ENCODE results near the gene WNT5A.
"Not testable (repeated sequence)": the region's sequence is repeated elsewhere in the genome, so short reads cannot be mapped to it uniquely, and the experiment has no call there.

The WNT5A gene

DNA sequence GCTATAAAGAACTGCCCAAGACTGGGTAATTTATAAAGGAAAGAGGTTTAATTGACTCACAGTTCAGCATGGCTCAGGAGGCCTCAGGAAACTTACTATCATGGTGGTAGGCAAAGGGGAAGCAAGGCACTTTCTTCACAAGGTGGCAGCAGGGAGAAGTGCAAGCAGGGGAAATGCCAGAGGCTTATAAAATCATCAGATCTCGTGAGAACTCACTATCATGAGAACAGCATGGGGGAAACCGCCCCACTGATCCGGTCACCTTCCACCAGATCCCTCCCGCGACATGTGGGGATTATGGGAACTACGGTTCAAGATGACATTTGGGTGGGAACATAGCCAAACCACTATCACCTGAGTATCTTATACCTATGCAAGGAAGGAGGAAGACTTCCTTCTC lies 18.0 kb upstream of the WNT5A start:
- not testable (repeated sequence) for DNase-seq

DNA sequence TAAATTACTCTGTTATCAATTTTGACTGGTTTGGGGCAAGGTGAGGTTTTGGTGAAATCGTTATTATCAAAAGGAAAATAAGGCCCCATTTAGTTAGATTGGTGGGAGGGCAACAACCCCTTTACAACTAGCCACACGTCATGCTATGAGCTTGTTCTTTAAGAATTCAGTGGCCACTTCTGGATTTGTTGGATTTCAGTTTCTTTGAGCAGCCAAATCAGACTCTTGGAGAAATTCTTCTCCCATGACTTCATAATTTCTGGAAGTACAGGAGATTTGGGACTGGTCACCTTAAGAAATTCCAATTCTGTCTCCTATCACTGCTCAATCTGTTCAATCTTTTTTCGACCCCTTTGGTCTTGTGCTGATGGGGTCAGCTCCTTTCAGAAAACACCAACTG lies 14.8 kb upstream of the WNT5A start:
- no peak for DNase-seq

DNA sequence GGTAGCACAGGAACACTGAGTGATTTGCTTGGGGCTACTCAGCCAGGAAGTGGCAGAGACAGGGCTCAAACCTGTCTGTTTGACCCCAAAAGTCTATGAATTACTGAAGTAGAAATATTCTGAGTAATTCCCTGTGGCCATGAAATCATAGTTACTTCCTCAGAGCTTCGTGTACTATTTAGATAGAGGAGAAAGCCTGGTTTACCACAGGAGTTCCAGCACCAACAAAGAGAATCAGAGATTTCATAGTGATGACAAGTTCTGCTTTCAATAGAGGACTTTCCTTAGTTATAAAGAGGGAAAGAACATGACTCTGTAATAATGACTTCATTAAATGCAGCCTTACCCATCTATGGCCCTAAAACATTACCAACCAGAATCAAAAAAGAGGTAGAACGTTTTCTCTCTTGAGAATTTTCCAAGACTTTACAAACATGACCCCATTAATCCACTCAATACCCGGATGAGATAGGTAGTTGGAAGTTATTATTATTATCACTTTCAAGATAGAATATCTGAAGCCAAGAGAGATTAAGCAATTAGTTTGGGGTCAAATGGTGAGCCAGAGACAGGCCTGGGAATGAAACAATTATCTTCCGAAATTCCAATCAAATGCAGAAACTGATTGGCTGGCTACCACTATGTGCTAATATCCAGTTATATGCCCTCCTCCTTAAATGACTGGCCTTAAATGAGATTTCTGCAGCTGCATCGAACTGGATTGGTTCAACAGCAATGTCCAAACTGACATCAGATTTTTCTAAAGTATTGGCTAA lies 13.6 kb upstream of the WNT5A start:
- no peak for DNase-seq

DNA sequence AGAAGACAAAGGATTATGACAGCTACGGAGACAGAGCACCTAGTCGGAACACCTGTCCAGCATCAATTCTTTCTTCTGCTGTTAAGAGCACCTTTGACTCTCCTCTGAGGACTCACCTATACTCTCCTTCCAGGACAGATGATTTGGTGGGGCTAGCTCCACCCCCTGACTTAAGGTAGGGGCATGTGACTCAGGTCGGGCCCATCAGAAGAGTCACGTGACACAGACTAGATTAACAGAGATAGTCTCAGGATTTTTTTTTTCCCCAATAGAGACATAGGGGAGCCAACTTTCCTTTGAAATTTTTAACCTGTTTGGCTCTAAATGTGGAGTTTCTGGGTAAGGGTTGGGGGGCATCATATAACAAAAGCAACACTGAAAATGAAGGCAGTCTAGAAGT lies 11.4 kb upstream of the WNT5A start:
- no peak for DNase-seq

DNA sequence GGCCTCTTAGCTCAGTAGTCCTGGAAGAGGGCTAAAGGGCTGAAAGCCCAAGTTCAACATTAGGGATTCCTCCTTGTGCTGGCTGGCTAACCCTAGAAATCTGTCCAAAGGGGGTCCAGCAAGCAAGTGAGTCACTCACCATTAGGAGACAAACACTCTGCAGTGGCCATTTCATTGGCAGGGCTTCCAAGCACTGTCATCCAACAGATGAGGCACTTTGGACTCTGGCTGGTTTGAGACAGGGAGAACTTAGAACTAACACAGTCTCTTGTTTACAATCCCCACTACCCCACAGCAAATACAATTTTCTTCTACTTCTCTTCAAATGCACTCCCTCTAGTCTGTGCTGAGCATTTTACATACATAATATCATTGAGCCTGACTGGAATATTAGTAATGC lies 10.1 kb upstream of the WNT5A start:
- no peak for DNase-seq

DNA sequence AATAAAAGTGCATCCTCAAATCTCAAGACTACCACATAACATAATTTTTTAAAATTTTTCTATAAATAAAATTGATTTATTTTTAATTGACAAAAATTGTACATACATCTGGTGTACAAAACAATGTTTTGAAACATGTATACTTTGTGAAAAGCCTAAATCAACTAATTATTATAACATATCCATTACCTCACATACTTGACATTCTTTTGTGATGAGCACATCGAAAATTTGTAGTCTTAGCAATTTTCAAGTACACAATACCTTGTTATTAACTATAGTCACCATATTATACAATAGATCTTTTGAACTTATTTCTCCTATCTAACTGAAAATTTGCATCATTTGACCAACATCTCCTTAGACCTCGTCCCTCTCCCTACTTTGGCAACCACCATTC lies 7.9 kb upstream of the WNT5A start:
- DNase-seq: no peak

DNA sequence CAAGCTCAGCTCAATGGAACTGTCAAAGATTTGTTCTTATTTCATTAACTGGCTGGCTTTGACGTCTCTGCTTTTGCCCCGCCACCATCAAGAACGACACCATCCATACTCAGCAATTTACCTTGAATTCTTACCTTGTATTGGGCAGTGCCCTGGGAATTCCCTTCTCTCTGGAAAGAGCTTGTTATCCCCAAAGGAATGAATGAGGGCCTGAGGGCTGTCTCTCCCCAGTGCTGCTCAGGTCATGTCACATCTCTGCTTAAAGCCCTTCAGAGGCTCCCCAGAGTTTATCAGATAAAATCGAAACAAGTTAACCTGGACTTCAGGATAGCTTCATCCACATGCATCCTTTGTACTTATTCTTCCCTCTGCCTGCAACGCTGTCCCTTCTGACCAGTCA lies 5.9 kb upstream of the WNT5A start:
- no peak for DNase-seq

DNA sequence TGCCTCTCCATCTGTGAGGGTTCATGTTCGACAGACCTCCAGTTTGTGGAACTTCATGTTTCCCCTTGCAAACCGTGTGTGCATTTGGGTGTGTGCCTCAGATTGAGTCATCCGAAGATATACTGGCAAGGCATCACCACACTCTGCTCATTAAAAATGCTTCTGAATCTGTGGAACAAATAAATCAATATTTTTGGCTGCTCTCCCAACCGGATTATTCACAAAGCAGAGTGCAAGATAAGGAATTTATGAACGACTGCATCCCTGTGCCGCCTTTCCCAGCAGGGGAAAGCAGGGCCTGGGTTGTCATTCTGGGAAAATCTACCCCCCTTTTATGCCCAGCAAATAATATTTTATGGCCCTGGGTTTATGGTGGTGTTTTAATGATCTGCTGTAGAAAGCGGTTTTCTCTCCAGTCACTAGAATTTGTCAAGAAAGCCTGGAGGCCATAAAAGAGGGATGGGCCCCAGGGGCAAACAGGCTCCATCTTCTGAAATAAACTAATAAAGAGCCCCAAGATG lies 4.2 kb upstream of the WNT5A start:
- DNase-seq: no peak

DNA sequence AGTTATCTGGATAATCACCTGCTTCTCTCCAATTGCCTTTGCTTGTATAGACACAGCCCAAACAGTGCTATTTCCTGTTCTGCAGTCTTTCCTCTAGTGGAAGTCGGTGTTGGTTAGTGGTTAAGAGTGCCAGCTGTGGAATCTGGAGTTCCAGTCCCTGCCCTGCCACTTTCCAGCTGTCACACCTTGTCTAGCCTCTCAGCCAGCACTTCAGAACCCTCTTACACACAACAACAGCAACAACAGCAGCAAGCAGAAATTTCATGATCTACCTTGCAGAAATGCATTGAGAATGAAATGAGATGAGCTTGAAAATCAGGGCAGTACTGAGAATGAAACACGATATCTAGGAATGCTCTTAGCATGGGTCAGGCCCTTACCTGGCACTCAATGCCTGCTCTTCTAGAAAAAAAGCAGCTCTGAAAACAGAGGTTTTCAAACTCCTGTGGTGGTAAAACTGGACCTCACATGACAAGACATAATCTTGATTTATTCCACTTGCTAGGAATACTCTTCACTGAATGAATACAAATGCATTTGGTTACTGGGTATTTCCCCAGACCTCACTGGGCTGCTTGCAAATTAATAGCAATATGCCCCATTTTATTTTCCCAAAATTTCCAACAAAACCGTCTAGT lies 3.3 kb upstream of the WNT5A start:
- DNase-seq: no peak

DNA sequence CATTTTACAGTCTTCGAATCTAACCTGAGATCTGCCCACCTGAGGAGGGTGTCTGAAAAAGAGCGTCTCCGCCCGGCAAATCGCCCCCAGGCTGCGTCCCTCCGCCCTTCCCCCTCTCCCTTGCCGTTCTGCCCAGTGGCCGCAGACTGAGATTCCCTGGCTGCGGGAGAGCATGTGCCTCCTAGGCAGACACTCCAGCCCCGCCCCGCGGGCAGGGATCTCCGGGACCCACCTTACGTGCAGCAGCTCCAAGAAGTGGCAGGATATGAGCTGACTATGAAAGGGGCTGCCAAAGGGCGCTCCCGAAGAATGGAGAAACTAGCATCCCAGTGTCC lies 2.7 kb upstream of the WNT5A start:
- no peak for DNase-seq

DNA sequence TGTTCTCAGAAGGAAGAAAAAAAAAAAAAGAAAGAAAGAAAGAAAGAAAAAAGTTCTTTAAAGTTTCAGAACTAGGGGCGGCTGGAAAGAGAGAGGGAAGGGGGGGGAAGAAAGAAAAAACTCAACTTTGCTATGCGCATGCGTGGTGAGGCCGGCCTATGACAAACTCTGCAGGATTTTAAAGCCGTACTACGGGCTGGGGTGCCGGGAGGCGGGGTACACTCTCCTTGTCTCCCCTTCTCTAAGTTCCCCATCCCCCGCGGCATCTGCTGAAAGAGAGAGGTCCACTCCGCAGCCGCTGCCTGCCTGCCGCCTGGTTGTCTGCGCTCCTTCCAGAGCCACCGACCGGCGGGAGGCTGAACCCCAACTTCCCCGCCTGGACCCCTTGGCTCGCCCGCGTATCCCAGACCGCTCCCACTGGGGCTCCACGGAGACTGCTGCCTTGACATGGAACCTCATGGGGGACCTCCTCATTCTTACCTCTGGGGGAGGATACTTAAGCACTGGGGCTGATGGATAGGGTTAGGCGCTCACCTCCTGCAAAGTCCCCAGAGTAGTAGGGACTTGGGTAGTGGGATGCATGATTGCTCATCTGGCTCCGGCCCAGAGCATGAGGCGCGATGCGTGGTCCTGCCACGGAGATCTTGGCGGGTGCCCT lies 1.4 kb upstream of the WNT5A start:
- DNase-seq: peak in 1 of 2 donors; percentile 19

DNA sequence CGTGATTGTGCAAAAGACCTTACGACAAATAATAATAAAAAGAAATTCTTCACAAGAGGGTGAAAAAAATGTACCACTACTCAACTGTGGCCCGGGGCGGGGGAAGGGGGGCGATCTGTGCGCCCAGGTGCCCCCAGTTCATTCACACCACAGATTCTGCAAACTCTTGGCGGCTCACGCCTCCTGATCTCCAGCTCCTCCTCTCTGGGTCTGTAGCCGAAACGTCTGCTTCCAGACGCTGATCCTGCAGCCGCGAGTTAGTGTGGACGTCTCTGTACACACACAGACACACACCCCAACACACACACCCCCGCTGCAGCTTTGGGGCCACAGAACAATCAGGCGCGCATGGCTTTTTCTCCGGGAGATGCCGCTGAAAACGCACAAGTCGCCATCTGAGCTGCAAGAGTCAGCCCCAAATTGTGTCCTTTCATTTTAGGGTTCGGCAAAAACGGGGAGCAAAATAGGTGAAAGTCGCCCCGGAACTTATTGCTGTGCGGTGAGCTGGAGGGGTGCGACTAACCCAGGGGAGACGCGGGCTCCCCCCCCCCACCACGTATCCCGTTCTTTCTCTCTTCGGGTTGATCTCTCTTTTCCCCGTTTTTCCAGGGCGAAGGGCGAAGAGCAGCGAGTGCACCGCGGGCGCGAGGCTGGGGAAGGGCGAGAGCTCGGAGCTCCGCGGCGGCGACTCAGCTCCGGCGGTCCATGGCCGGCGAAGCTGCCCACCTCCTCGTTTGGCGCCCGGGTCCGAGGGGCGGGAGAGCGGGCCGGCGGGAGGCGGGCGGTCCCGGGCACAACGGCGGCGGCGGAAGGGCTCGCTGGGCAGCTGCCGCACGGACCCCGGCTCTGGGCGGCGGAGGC lies 505 bp upstream of the WNT5A start:
- no peak for DNase-seq

DNA sequence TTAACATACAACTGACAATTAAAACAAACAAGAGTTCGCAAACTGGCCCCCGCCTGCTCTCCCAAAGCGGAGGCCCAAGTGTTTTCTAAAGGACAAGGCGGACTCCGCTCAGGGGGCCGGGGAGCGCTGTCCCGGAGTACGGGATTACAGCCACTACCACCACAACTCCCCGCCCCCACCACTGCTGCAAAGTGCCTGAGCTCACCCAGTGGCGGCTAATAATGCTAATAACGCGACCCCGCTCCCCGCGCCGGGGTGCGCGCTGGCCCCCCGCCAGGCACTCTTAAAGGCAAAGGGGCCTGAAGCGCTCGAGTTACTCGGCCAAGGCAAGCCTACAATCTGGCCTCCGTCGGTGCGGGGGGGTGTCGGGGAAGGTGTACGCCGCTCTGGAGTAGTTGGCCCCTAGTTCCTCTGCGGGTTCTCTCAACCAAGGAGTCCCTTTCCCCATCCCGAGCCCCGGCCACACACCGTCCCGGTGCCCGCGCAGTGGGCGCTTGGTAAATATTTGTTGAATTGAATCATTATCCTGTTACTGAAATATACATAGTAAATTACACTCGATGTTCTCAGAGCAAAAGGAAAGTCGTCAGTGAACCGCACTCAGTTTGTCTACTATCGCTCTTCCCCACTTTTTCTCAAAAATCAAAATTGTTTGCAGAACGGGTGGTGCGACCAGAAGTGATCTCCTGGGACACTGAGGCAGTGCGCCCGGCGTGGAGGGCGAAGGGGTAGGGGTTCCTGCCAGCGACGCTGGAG lies 827 bp downstream of the WNT5A start:
- no peak for DNase-seq

DNA sequence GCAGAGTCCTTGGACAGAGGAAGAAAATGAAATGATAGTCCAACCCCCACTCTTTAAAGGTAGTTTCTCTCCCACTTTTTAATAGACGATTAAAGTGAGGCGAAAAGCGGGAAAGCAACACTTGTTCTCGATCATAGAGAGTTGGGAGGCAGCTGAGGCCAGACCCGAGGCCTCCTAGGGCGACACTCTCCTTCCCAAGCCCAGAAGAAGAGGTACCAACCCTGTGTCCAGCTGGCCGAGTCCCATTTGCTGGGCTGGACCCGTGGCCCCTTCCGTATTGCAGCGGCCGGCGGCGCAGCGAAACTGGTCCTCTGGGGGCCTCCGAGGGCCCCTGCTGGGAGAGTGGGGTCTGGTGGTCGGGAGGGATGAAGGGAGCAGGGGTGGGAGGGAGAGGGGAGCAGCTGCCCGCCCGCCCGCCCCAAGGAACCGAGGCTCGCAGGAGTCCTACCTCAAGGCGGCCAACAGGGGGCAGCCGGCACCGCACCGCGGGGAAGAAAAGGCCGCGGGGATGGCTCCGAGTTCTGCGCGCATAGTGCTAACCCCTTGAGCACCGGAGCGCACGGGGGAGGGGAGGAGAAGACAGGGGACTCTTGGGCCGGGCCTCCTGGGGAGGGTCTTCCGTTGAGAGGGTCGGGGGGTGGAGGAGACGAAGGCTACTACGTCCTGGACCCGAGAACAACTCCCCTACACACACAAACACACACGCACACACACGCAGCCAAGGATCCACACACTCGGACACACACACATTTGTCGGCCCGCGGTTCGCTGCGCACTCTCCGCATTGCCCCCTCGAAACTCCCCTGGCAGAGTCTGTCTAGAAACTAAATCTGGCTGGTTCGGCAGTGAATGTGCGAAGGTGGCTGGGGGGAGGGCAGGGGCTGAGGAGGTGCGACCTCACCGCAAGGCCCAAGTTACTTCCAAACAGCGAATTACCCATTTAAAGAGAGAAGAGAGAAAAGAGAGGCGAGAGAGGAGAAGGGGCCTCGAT lies 2.0 kb downstream of the WNT5A start:
- DNase-seq: peak; percentile 1 to 36

DNA sequence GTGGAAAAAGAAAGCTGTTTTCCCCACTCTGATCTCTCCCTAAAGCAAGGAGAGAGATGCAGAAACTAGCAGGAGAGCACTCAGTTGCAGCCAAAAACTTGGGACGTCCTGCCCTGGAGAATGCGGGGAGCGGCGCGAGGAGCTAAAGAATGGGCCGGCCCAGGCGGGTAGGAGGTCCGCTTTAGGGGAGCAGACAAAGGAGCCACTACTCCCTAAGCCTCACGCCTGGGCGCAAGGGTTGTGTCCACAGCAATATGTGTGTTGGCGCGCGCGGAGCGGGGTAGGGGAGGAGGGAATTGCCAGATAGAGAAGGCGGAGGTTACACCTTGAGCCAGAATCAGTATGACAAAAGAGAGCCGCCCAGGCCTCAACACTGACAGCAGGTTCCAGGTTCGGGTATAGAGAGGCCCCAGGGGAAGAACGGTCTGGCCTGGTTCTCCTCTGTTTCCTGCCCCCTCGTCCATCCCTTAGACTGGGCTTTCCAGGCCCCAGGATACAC lies 2.9 kb downstream of the WNT5A start:
- DNase-seq: no peak

DNA sequence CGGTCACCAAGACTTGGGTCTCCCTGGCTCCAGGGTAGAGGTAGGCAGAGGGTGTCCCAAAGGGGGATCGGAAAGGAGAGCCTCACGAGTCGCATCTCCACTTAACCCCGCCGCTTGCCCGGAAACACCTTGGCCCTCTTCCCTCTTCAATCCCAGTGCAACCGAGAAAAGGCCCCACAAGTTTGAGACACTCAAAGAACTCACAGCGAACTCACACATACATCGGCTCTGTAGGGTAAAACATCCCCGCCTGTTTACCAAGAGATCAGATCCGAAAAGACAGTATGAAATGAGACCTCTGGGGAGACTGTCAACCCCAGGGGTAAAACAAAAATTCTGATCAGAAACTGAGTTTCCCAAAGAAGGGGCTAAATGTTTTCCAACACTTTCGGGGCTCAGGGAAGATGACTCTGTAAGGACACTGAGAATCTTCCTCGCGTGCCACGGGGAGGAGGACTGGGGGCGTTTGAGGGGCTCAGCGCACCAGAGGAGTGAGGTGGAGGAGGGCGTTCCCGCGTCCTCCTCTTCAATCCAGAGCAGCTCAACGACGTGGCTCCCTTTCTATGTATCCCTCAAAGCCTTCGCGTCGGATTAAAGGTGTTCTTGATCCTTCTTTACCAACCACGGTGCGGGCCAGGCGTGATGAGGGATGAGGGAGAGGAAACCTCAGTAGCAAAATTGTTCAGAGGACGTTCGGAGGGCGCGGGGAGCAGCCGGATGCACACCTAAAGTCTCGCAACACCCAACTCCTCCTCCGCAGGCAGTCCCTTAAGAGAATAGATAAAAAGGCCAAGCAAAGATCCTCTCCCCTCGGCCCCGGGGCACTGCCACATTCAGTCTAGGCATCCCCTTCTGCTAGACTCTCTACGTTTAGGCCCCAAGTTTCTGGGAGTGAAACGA lies 3.7 kb downstream of the WNT5A start:
- no peak for DNase-seq

DNA sequence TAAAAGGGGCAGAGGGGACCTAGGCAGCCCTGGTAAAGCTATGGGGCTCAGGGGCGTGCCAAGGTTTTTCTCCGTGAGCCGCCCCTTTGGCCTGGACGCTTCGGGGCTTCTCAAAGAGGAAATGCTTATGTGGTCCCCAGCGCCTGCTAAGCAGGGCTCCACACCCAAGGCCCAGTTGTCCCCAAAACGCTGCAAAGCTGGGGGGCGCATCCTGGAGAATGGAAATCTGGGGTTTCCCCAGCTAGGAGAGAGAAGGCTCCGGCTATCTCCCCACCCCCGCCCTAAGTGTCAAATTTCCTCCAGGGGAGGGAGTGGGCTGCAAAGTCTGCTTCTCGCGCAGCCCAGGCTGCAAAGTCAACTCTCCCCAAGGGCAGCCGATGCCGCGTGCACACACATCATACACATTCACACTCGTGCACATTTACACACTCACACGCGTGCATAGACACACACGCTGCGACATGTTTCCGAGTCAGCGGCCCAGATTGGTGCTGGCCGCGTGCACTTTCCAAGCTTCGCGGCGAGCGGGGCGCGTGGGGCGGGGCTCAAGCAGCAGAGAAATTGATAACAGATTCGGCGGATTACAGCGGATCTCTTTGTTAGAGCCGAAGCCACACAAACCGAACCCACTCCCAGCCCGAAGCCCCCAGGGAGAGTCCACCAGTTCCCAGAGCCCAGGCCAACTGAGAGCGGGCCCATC lies 4.5 kb downstream of the WNT5A start:
- DNase-seq: no peak

DNA sequence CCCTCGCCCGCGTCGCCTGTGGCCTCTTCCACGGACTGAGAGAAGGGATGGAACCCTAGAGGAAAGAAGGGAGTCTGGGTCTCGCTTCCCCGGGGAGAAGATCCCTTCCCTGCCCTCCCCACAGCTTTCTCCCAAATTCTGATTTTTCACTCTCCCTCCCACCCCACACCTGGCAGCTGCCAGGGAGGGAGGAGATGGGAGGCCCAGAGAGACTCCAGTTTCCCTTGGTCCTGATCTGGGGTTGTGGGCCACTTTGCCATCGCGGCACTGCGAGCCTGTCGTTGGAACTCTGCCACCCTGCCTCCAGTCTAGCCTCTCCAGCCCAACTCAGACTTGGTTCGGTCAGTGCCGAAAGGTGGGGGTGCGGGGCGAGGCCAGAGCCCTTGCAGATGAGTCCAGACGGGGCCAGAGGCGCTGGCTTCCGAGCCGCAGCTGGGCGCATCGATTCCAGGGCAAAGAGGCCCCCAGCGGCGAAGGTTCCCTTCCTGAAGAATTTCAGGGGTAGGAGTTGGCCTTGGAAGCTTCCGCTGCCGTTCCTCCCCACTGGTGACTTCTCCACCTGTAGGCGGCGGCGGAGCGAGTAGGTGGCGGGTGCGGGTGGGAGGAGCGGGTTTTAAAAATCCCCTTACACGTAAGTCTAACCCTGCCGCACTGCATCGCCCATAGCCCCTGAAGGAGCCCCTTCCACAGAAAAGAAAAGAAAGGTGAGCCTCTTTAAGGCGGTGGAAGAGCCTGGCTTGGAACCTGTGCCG lies 5.2 kb downstream of the WNT5A start:
- DNase-seq: no peak

Measured in CD4-positive, alpha-beta T cell treated with Interleukin-4 for 1 hour (primary cell).